ENCODE measurements around the gene VTI1A.

Gene VTI1A

DNA sequence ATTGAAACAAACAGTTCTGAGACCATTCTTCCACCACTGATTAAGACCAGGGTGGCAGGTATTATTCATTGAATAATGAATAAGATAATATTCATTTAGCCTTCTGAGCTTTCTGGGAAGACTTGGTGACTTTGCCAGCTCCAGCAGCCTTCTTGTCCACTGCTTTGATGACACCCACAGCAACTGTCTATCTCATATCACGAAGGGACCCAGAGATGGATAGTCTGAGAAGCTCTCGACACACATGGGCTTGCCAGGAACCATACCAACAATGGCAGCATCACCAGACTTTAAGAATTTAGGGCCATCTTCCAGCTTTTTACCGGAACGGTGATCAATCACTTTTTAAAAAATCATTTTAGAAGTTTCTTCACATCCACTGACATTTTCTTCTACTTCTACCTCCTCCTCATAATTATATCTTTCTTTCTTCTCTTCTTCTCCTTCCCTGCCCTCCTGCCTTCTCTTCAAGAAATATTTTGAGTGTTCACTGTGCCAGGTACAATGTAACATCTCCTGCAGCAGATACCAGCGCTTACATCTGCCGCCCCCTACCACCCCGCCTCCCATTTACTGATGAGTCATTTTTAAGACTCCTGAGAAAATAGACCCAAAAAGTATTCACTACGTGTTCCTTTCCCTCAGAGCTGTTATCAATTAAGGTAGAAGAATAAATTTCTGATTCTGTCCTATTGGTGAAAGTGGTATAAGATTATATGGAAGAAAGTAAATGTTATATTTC lies 101.7 kb downstream of the VTI1A start:
- no peak for DNase-seq

DNA sequence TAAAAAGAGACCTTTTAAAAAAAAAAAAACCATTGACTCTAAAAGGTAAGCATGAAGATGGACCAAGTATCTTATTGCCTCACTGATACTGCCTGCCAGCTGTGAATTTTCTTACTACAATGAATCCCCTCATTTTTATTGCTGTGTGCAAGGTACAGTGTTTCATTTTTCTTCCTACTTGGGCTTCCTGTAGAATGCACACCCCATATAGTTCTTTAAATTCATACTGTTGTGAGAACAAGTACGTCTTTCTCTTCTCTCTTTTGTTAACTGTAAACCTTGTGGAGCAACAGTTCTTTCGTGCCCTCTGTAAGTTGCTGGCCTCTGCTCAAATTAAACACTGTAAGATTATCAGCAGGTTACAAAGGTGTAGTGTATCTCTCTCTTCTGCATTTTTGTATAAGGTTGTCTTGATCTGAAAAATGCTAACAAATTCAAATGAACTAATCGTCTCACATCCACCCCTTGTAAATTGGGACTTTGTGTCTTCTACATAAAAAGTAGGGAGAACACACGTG lies 105.6 kb downstream of the VTI1A start:
- no peak for DNase-seq

DNA sequence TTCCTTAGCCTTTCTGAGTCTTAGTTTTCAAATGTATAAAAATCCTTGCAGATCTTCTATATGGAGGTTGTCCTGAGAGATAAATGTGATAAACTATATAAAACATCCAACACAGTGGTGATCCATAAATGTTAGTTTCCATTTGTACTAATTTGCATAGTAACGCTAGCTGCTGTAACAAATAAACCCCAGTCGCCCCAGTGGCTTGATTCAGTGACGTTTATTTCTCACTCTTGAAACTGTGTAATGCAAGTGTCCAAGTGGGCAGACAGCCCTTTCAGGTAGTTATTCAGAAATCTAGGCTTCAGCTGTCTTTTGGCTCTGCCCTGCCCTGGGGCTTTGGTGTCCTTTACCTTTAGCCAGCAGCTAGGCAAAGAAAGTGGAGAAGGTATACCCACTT lies 106.3 kb downstream of the VTI1A start:
- no peak for DNase-seq

DNA sequence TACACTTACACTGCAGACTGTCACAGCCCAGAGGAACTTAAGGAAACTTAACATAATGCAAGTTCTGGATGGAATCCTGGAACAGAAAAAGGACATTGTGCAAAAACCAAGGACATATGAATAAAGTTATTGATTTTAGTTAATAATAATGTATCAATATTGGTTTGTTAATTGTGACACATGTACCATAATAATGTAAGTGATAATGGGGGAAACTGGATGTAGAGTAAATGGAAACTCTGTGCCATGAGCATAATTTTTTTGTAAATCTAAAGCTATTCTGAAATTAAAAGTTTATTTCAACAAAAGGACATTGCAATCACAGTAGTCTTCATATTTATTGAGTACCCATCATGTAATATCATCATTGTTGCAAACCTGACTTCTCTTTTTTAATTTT lies 107.2 kb downstream of the VTI1A start:
- DNase-seq, result no peak

DNA sequence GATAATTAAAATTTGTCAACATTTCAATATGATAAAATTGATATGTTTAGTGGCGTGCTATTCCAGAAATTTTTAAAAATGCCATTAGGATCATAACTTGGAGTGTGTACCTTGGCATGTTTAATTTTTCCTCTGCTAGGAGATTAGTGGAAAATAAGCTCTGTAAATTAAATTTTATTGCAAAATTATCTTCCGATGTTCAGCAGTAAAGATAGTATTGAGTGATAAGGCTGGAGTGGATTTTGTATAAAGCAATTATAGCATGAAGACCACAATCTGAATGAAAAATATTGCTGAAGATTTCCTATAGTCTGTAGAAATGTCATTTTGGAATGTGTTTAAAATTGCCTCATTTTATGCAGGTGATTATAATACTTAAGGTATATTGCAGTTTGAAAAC lies 110.2 kb downstream of the VTI1A start:
- DNase-seq, result no peak

DNA sequence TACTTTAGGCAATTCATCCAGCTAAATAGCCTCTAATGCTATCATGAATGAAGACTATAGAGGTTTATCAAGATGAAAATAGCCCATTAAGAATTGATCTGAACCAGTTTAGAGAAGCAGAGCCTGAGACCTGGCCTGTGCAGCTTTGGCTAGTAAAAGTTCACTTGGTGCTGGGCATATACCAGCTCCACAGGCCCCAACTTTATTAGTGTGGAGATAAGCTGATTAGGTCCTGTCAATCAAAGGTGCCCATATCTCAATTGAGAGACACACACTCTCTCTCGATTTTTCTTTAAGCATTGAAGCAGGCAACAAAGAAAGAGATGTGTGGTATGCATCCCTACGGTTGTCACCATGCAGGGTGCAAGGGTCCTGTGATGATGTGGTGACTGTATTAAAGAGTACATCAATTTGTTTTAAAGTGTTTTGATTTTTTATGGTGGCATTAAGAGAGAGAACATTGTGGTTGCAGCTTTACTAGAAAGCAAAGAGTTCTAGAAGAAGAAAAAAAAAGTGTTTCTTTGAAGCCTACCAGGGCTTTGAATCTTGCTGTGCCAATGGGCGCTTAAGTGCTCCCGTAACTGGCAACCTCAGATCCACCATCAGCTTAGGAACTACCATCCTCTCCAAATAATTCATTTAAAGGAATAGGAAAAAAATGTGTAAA lies 111.6 kb downstream of the VTI1A start:
- no peak for DNase-seq

DNA sequence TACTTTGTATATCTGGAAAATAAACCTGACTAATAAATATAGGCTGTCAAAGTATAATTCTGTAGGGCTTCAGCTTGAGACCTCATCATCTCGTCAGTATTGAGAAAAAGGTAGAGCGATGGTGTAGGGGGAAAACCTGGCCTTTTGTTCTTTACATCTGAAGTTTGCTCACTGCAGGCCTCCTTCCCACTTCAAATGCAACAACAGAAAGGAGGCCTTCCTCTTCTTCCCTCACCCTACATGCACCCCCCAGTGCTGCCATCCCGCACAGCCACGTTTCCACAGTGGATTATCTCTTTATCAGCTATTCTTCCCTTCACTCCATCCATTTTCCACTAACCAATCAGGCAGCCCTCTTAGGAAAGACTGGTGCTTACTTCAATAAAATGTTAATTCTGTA lies 112.3 kb downstream of the VTI1A start:
- no peak for DNase-seq

DNA sequence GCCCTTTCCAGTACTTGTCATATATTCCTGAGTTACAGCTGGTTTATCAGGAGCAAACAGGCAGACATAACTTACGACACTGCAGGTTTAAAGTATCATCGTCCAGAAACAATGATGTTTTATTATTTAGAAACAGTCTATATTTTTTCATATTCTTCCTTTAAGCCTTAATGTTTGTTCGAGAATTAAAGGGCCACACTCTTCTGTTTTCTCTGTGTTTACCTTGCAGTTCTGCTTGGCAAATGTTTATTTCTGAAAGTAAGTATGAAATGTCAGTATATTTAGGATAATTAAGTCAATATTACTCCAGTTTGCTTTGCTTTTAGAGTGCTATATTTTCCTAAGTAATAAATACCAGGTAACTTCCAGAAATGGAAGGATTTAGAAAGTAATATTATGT lies 115.1 kb downstream of the VTI1A start:
- no peak for DNase-seq

DNA sequence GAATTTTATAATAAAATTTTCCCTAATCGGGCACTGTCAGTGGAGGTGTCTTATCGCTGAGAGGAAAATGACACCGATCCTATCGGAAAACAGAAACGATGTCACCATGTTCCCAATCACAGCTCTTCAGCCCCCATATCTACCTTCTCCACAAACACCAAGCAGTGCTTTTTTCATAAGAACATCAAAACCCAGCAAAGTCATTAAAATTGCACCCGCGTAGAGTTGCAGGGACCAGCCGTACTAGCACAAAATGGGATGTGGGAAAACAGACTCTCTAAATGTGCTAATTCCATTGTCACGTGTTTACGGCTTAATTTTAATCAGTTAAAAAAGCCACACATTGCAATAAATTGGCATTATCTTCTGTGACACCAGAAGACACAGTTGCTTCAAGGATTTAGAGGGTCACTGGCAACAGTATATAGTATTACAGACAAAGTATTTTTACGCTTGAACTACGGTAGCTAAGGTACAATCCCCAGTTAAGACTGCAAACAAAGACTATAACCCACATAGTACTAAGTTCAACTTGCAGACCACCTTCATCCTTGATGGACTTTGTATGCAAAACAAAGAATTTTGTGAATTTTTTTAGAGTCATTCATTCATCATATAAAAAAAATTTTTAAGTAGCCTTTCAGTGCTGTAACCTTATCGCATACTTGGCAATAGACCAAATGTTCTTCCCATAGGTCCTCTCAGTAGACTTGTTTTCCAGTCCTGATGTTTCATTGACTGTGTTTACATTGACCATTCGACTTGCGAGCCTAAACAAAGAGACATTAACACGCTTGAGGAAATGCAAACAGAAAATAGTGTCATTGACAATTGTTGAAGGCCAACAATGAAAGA lies 116.0 kb downstream of the VTI1A start:
- DNase-seq, result no peak

DNA sequence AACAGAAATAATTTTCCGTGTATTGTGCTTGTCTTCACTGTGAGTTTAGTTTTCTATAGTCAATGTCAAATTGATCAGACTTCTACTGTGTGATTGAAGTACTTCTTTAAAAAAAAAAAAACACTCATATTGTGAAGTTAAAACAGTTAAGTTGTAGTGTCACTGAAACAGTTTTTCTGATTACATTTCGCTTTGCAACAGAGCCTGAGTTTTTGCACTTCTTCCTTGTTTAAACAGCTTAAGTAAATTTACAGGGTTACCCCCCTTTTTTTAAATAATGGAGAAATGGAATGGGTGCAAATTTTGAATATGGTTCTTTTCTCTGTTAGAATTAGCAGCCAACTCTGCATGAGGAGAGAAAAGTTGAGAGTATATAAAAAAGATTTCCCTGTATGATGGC lies 117.3 kb downstream of the VTI1A start:
- DNase-seq, result no peak

DNA sequence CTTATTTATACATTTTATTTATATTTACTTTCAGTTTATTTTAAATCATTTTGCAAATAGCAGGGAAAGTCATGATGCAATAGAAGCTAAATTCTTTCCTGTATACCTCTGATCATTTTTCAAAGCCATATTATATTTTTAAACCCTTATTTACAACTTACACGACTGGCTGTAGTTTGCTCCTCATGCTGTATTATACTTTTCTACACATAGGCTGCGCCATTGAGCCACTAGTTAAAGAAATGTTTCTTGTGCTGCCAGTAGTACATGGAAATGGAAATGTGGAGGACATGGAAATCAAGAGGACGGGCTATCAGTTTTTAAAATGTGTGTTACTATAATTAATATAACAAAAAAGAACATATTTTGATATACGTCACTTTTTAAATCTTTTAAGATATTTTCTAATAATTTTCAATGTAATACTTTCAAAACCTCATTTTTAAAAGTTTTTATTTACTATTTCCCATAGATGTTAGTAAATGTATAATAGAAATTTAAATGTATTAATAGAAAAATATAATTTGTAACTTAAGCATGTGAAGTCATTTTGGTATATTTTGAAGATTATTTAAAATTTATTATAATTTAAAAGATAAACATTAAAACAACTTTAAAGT lies 118.5 kb downstream of the VTI1A start:
- DNase-seq, result peak in 1 of 2 donors; percentile 28

DNA sequence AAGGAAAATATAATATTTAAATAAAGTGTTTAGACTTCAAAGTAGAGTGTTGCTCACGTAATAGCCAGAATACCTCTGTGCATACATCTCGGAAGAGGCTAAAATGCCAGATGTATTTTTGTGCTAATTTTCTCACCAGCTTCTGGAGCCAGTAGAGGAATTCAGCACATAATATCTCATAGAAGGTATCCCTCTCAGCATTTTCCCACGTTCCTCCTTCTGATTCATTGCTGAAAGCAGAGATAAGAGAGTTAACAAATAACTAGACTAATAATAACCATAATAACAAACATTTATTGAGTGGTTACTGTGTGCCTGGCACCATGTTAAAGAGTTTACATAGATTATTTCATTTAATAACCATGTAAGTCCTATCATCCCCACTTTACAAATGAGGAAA lies 123.6 kb downstream of the VTI1A start:
- DNase-seq, result no peak

DNA sequence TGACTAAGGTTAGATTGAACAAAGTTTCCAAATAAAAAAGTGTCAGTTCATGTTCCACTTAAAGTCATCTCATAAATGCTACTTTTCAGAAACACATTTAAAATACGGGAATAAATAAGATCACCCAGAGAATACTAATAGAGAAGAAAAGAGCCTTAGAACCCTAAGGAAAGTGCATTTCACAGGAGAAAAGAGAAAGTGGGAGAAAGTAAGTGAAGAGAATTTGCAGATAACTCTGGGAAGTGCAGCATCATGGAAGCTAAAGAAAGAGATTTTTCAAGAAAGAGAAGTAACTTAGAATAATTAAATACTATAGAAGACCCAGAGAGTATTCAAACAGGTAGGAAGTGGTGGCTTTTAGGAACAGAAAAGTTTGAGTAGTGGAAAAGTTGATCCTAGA lies 132.6 kb downstream of the VTI1A start:
- no peak for DNase-seq

DNA sequence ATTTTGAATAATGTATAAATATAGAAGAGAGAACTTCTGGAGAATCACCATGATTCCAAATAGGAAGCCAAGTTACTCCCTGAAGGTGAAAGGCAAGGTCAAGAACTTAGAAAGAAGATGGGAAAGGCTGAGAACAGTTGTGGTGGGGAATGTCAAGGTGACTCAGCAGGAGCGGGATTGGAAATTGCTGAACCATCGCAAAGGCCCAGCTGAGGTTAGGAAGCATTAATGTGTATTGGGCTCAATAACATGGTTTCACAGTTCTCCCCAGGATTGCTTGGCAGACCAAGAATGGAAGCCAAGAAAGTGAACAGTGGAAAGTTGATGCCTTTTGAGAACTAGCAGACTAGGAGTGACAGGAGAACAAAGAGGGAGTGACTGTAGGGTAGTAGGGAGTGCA lies 133.3 kb downstream of the VTI1A start:
- DNase-seq, result no peak

DNA sequence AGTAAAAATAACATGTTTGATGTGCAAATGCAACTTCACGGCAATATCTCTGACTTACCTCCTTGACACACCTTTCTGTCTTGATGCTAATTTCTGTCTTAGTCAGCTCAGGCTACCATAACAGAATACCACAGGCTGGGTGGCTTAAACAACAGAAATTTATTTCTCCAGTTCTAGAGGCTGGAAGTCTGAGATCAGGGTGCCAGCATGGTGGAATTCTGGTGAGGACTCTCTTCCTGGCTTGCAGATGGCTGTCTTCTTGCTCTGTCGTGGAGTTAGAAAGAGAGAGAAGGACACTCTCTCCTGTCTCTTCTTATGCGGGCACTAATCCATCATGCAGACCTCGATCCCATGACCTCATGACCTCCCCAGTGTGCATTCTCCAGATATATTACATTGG lies 134.9 kb downstream of the VTI1A start:
- no peak for DNase-seq

DNA sequence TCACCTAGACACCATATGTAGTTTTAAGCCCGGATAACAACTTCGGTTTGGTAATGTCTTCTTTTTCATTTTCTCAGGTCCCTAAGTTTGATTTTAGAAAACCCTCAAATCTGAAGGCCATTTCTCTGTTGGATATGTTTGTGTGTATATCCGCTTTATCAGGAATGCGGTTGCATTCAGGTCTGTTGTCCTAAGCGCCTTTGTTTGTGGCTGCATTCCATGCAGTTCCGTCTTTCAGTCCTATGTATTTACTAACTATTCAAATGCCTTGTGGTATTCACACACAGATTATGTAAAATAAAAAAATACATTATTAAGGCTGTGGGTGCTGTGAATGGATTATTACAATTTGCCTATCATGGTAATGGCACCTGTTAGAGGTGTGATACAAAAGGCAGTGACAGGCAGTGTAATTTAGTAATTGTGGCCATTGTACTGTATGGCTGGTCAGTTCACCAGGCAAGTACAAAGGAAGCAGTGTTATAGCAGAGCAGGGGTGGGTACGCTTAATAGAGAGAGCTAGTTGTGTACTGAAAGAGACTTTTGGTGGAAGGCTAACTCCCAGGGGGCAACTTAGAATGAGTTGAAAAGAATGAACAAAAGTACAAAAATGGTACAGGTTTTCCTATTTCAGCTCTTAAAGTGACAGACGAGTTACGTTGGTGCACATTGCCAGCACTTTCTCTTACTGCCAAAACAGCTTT lies 136.4 kb downstream of the VTI1A start:
- DNase-seq, result no peak

DNA sequence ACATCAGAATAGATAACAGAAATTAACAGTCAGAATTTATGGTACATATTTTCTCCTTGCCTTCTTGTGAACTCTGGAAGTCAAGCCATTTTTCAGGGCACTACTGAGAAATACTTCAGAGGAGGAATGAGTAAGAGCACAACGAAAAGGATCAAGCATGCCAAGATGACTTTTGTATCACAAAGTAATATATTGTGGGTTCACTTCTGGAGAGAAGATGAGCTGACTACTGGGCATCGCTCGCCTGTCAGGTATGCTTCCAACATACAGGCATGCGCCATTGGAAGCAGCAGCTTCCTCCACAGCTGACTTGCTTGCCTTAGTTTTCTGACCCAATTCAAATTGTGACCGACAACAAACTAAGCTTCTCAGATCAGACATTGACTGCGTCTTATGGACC lies 137.3 kb downstream of the VTI1A start:
- no peak for DNase-seq

DNA sequence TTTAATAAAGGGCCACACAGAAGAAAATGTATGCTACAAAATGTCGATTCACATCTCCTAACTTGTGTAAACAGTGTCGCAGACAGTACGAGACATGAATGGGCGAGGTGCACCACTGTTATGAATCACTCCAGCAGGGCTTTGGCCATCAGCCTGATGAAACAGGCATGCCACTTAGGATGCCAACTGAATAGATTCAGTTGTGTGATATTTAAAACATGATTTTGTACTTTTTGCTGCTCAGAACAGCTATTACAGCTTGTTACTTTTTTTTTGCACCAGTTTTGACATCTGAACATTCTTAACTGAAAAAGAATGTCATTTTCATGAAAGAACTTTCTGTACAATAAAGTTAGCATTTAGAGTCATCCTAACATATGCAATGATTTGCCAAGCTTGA lies 138.1 kb downstream of the VTI1A start:
- DNase-seq, result no peak

DNA sequence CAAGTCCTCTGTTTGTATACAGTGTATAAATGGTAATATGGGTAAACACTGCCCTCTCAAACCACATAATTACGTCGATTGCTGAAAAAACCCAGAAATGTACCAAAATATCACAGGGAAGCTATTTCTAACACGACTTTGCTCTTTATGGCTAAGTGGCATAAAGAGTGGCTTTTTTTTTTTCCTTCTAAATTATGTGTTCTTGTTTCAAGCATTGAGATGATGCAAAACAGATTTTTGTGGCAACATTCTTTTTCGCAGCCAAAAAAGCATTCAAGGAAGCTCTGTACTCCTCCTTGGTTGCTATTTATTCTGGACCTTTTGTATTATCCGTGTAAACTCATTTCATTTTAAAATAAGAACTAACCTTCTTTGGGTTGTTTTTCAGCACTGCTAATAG lies 138.9 kb downstream of the VTI1A start:
- DNase-seq, result no peak

DNA sequence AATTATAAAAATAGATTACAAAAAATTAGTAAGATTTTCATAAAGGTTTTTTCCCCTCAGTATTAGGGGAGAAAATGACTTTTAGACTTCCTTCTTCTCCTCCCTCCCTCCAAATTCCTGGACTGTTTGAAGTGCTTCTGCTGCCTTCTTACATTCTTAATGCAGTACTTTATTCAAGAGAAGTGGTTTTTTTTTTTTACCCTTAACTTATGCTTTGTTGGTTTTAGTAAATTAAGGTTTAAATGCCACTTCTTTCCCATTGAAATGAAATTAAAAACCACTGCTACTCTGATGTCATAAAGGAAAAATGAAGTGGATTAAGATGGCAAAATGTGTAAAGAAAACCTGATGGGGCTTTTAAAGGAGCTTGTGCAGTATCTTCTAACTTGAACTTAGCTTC lies 140.7 kb downstream of the VTI1A start:
- DNase-seq, result no peak

DNA sequence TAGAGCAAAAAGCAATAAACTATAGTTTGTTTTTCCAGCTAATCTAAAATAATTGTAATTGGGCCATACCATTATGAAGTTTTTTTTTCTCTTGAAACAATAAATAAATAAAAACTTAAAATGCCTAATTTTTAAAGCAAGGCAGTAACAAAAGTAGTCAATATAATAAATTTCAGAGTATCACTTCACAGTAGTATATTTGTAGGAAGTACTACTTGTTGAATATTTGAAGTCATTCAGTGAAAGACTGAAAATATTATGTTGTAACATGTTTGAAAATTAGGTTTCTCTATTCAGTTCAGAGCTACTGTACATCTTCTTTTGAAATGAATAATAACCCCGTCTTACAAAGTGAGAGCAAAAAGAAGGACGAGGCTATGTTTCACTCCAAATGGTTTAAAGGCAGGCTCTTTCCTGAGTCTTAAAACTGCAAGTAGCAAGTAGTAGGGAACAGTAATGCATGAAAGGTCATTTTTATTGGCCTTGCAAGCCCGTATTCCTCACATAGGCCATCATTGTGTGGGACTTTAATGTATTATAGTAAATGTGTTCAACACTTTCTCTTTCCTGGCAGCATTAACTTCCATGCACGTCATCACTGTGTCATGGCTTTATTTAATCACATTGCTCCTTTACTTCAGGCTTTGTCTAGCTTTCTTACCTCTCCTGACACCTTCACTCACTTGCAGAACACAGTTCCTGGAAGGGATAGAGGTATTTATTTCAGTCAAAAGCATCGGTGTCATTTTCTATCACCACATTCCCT lies 141.4 kb downstream of the VTI1A start:
- DNase-seq, result no peak

DNA sequence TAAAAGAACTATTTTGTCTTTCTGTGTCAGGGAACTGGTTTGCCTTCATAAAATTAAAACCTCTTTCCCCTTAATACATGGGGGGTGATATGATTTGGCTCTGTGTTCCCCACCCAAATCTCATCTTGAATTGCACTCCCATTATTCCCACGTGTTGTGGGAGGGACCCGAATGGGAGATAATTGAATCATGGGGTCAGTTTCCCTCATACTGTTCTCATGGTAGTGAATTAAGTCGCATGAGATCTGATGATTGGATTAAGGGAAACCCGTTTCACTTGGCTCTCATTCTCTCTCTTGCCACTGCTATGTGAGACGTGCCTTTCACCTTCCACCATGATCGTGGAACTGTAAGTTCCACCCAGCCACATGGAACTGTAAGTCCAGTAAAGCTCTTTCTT lies 142.1 kb downstream of the VTI1A start:
- no peak for DNase-seq

All from CD4-positive, alpha-beta T cell treated with Interleukin-4 for 1 hour (primary cell).